HT1080 (cell line): ENCODE data around the gene KRT15. TPM values are rescaled to one million over a fixed set of nuclear protein-coding genes. Genes with fewer than 3 reads are reported as not detected.

ENCODE experiments used
- DNase-seq: peaks from one replicate; pipeline ENCODE4 v3.0.0-alpha.2; 2015; ENCODE audit warnings: low read depth
- total RNA-seq: library from RNA; depleted of rRNA; stranded (reverse); fragments of >200 nt; shearing (Covaris generic); gene quantifications from 2 replicates; pipeline ENCODE4 v1.2.3, GENCODE V29; 2014

Gene KRT15
- total RNA-seq, 1 experiment from 2014 or later, result 10.9 TPM

DNA sequence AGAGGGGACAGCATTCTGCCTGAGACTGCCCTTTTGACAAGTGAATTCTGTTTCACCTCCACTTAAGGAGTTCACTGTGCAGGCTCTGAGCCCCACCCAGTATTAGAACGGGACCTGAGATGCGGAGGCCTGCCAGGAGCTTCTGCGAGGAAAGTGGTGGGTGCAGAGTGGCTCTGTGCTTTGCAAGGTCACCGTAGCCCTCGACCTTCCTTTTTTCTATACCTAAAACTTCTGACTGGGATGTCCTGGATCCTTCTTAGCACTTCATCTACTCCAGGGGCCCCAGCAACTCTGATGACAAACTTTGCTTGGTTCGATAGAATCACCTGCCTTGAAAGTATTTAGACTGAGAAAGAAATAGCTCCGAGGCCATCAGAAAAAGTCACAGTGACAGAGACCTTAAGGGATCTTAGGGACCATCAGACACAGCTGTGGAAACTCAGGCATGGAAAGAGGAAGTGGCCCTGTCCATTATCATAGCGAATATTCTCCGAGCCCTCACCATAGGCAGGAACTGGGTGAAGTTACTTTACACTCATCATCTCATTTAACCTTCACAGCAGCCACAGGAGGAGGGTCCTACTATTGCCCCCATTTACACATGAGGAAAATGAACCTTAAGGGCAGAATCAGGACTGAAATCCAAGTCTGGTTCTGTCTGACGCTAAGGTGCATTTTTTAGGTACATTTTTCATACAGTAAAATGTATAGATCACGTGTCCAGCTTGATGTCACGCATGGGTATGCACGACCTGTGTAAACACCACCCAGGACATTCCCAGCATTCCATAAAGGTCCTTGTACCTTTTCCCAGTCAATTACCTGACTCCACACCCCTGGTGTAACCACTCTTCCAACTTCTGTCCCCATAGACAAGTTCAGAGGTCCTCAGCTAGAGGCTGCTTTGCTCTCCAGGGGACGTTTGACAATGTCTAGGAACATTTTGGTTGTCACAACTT is 12.6 kb downstream of the KRT15 start:
- DNase-seq, result no peak

DNA sequence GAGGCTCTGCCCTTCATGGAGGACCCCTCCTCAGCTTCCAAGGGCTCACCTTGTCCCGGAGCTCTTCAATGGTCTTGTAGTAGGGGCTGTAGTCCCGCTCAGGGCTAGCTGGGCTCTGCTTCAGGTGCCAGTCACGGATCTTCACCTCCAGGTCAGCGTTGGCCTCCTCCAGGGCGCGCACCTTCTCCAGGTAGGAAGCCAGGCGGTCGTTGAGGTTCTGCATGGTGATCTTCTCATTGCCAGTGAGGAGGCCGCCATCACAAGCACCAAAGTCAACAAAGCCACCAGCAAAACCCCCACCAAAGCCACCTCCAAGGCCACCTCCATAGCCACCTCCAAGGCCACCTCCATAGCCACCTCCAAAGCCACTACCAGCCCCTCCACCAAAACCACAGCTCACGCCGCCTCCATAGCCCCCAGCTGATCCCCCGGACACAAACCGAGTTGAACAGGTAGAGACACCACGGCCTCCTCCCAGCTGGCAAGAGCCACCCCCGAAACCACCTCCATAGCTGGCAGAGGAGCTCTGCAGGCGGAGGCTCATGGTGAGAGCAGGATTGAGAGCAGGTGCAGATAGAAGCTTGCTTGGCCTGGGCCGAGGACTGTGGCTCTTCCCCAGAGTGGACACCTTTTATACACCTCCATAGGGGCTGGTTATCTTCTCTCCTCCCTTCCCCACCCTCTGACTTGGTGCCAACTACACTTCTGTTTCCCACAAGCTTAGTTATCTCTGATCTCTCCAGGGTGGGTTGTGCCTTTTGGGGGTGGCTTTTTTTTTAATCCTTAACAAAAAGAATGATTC is 13.5 kb downstream of the KRT15 start, which contains the start of gene KRT13:
TSS of gene KRT13 (minus strand) at position 606 of the 802 bp plus-strand sequence. CDS start at position 544, 62 bp downstream.
- DNase-seq, result no peak

DNA sequence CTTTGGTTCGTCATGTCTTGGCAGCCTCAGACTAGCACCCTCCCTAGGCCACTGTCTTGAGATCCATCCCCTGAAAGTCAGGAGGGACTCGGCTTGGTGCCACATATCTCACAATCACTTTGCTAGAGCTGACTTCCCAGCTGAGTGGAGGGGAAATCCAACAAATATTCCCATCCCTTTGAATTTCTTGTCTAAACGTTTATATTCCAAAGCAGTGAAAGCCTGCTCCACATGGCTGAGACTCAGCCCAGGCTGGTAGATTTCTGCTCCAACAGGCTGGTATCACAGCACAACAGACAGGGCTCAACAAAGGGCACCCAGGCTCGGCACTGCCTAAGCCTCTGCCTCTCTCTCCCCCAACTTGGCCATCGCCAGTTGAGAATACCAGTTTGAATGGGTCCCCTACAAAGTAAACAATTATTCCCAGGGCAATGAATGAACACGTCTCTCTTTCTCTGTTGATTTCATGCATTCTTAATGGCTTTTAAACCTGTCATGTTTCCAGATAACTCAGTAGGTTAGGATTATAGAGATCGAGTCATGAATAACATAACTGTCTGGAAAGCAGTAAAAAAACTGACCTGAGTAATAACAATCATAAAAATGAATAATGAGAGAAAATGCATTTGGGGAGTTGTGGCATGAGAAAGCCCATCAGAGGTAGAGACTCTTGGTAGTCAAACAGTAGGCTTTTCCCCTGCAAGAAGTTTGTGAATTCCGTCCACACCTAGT is 14.3 kb downstream of the KRT15 start:
- no peak for DNase-seq

DNA sequence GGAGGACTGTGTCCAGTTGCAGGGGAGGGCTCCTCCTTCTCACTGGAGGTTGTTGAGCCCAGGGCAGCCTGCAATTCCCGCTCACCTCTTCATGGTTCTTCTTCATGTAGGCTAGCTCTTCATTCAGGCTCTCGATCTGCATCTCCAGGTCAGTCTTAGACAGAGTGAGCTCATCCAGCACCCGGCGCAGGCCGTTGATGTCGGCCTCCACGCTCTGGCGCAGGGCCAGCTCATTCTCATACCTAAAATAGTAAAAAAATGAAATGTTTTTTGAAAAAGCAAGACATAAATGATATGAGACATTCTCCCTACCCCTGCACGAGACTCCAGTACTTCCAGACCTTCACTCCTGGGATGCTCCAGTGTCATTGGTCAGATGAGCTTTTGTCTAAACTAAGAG is 15.5 kb downstream of the KRT15 start:
- DNase-seq, result no peak

DNA sequence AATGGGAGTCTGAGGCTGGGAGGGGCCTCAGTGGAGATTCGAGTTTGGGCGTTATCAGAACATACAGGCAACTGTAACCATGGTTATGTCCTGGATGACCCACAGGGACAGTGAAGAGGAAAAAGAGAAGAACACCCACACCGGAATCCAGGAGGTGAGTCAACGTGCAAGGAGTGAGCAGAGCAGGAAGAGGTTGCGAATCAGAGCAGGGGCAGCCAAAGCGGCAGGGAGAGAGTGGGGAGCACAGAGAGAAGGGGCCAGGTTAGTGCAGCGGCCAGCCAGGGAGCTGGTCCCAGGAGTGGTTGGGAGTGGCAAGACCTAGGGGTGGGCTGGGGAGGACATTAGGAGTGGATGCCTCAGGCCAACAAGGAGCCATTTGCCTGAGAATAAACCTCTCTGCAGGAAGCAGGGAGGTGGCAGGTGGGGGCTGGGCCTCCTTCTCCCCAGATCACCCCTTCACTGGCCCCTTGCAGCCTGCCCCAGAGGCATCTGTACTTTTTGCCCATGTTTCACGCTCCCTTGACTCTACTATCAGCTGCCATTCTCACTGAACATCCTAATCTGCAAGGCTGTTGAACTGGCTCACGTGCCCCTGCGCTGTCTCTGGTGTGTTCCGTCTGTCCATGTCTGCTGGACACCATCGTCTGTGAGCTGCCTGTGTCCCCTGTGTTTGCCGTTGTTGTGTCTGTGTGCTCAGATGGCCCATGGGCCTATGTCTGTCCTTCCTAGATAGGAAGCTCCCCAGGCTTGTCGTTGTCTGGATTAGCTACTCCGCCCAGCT is 18.4 kb downstream of the KRT15 start:
- peak; percentile 94 for DNase-seq

DNA sequence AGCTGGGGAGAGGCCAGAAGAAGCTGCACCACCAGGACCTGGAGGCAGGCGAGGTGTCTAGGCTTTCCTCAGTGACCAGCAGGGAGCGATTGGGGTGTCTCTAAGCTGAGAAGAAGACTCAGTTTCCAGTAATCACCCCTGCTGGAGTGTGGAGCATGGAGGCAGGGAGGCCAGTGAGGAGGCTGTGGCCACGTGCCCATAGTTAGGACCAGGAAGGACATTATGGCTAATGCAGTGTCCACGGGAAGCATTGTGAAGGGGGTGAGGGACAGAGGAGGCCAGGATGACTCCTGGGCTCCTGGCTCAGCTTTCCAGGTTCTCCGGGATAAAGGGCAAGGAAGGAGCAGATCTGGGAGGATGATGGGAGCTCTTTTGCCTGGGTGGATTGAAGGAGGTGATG is 19.0 kb downstream of the KRT15 start:
- peak; percentile 5 for DNase-seq

DNA sequence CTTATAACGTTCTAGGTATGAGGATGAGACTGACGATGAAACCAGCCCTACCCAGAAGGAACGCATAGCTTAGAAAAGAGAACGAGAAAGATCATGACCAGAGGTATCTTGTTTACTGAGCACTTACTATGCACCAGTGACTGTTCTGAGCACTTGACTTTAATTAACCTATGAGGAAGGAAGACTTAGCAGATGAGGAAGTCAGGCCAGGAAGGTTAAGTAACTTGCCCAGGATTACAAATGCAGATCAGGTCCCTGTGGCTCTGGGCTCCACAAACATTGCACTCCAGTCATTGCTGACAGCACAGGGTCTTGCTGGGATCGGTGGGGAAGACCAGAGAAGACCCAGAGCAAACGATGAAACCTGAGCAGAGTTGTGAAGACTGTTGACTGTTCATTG is 20.4 kb downstream of the KRT15 start:
- DNase-seq, result no peak

DNA sequence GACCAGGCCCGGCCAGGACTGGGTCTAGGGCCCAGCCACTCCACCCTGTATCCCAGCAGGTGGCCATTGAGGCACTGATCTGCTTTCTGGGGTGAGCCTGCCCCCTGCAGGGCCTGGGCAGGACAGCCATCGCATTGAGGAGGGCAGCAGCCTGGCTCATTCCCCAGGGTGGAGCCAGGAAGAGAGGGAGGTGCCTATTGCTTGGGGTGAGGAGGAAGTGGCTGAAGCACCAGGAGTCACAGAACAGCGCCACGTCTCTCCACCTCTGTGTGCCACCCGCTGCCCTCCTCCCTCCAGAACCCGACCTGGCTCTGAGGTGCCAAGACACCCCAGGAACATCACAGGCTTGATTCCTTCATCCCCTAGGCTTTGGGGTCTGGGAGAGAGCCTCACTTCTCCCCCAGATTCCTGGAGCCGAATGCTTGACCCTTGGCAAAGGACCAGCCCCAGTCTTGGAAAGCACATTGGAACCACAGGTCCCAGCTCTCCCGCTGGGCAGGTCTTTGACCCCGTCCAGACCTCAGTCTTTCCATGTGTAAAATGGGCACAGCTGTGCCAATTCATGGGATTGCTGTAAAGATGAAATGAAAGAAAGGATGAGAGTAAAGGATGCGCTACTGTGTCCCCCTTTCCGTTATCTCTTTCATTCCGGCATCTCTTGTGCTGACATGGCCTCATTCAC is 21.7 kb downstream of the KRT15 start:
- DNase-seq, result peak; percentile 90

DNA sequence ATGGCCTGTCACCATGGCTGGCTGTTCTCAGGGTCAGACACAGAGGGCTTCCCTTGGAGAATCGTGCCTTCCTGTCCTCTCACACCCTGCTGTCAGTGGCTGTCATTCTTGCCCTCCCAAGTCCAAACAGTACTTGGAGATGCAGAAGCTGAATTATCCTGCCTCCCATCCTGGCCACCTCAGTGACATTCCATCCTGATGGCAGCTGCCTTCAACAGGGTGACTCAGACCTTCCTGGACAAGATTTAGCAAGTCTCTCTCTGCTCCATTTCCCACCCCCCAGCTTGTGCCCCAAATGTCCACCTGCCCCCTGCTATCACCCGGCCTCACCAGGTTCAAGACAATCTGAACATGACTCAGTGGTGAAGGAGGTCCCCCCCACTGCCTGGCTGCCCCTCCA is 24.2 kb downstream of the KRT15 start:
- peak; percentile 39 for DNase-seq

DNA sequence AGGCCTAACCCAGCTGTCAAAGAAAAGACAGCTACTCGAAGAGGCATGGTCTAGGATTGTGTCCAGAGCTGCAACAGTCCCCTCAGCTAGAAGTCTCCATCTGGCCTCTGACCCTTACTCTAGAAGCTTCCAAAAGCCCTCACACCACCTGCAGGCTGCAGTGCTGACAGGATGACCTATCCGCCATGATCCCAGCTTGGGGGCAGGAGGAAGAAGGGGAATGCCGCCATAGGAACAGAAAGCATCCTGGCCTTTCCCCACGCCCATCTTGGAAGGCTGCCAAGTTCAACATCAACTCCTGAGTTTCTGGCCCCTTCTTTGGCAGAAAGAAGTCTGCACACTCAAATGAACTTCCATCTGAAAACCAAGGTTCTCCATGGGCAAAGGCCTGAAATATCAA is 25.9 kb downstream of the KRT15 start:
- DNase-seq, result peak; percentile 21

DNA sequence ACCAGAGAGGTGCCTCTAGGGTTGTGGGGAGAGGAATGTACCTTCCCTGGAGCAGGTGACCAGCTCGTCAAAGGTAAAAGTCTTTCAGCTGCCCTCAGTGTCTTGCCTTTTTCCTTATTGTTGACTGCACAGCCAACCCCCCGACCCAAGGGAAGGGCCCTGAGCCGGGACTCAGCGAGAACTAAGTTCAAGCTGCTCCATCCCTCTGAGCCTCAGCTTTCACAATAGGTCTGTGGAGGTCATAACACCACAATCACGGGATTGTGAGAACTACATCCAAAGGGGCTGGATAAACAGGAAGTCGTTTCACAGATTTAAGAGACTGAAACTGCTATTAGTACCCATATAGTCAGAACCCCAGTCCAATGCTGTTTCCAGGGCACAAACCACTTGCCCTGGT is 26.3 kb downstream of the KRT15 start:
- peak; percentile 8 for DNase-seq

DNA sequence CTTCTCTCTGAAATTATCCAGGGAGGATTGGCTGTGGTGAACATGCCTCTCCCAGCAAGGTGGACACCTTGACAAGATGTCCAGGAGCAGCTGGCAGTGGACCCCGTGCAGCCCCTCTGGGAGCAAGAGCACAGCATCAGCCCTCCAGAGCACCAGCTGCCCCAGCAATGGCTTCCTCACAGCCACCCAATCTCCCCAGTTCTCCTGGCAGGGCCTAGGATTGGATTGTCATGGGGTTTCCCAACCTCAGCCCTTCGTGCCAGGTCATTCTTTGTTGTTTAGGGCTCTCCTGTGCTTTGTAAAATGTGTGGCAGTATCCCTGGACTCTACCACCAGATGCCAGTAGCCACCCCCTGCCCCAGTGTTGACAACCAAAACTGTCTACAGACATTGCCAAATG is 27.2 kb downstream of the KRT15 start:
- no peak for DNase-seq

DNA sequence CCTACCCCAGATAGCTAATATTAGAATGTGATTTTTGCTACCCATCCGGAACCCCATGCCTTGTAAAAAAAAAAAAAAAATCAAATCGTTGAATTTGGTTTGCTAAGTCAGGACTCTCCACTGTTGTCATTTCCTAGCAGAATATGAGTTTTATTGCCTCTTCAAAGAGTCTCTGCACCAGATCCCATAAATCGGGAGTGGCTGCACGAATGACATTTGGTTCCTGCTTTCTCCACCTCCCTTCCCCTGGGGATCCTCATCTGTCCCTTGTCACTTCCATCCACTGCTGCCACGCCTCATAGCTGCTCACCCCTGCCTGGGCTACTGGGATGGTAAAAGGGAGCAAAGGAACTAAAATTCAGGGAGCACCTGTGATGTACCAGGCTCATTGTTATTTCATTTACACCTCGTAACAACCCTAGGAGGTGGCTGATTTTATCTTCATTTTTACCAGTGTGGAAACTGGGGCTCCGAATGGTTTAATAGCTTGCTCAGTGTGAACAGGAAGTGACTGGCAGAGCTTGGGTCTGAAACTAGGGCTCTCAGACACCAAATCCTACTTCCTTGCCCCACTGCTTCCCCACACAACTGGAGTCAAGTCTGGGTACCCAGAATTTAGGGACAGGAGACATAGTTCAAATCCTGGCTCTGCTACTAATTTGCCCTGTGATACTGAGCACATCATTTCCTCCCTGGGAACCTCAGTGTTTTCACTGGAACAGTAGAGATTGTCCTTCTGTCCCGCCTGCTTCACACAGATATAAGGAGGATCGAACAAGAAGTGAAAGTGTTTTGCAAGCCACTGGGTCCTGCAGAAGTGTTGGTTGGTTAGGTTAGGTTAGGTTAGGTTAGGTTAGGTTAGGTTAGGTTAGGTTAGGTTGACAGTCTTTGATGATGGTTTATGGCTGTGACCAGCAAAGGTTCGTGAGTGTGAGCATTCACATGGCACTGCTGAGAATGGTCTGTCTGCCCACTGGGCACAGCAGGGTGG is 28.4 kb downstream of the KRT15 start:
- DNase-seq, result no peak

DNA sequence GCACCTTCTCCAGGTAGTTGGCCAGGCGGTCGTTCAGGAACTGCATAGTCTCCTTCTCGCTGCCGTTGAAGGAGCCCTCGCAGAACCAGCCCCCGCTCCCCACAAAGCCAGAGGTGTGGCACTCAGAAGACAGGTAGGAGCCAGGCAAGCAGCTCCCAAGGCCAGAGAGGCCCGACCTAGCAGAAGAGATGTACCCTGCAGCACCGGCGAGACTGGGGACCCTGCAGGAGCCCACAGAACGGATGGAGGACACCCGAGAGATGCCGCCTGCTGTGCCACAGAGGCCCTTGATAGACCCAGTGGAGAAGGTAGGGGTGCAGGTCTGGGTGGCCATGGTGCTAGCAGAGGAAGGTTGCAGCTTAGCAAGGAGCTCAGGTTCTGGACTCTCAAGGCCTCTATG is 29.2 kb downstream of the KRT15 start, which contains the start of gene KRT36:
TSS of gene KRT36 (minus strand) at position 380 of the 400 bp plus-strand sequence. CDS start at position 334, 46 bp downstream.
- no peak for DNase-seq

DNA sequence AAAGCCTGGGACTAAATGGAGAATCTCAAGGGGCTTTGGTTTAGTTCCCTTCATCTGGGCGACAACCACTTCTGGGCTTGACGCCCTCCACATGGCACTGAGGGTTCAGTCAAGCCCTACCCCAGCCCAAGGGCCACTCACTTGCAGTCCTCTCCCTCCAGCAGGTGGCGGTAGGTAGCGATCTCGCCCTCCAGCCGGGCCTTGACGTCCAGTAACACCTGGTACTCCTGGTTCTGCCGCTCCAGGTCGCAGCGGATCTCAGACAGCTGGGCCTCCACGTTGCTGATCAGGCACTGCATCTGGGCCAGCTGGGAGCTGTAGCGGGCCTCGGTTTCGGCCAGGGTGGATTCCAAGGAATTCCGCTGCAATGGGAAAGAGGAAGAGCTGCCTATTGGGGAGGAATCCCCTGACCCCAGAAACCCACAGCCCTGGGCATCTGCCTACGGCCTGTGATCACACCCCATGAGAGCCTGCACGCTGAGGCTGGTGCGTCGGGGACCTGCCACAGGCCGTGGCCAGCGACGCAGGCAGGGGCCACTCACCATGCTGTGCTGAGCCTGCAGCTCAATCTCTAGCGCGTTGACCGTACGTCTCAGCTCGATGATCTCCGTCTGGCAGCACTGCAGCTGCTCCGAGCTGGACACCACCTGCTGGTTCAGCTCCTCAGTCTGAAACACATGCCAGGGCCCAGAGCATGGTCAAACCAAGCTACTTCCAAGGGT is 31.7 kb downstream of the KRT15 start:
- no peak for DNase-seq

DNA sequence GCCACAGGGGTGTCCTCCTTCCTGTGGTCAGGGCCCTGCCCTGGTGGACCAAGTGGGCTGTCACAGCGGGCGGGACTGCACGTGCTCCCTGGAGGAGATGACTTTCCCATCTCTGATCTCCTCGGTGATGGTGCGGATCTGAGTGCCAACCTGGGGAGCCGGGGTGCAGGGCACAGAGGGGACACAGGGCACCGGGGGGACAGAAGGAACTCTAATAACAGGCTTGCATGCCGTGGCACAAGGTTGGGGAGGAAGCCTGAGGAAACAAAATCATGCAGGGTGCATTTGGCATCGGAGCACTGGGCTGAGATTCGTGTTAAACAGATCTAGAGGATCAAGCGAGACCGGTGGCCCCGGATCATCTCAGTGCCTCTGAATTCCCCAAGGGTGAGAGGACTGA is 32.4 kb downstream of the KRT15 start:
- no peak for DNase-seq

DNA sequence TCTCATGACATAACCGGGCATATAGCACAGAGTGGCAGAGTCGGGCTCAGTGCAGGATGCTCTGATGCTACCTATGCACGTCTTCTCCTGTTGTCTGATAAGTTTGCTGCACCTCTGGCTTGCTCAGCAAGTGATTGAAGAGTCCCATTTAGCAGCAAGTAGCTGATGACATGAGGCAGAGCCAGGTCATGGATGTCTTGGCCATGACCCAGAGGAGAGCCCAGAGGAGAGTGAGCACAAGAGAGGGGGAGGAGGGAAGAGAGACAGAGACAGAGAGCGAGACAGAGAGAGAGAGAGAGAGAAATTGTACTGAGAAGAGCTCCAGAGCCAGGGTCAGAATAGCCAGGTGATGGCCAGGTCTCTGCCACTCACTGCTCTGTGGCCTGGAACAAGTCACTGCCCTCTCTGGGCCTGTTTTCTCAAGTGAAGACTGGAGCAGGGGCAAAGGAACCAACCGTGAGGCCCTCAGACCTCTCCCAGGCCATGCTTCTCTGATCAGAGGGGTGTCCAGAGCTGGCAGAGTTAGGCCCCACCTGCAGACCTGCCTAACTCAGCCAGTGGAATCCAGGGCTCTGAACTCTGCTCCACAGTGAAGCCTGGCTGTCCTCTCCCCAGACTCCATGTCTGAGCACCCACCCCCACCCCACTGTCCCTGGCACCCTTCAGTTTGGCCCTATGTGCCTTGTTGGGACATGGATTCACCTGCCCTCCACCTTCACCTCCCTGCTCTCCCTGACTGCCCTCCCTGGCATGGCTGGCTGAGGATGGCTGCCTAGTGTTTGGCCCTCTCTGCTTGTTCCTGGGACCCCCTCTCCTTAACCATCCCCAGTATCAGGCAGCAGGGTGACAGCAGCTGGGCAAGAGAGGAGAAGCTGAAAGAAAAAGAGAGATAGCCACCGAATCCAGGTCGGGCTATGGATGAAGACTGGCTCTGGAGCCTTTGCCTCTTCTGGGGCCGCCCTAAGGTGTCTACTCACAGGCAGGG is 33.5 kb downstream of the KRT15 start:
- DNase-seq, result no peak
